Lower leg skin (tissue), 4 donors: ENCODE measurements around the gene OR4D9. TPM values are rescaled to one million over a fixed set of nuclear protein-coding genes. Genes with fewer than 3 reads are reported as not detected.
"Not testable (repeated sequence)": the region's sequence is repeated elsewhere in the genome, so short reads cannot be mapped to it uniquely, and the experiment has no call there.

Source experiments
- DNase-seq, 2 donors: peaks; one replicate each; pipeline ENCODE4 v3.0.0-alpha.2; 2019; ENCODE audit warnings: low spot score in 2 of 2
- H3K4me3 ChIP-seq: fragments of 200-600 bp; sonication (generic); 2 replicates; pipeline ENCODE4 v1.5.1; 2017; ENCODE audit warnings: mild to moderate bottlenecking, low read depth; ENCODE audit not compliant: poor library complexity, severe bottlenecking
- CTCF ChIP-seq, 3 donors: fragments of 450-650 bp; IDR thresholded peaks; one replicate each; pipeline ENCODE4 v1.5.1; 2016; ENCODE audit warnings: antibody characterized with exemption in 3 of 3, mild to moderate bottlenecking in 3 of 3, moderate library complexity in 2 of 3
- POLR2A ChIP-seq, 2 donors: fragments of 450-650 bp; IDR thresholded peaks; one replicate each; pipeline ENCODE4 v1.6.1; 2016 to 2017; ENCODE audit warnings: antibody characterized with exemption in 2 of 2, mild to moderate bottlenecking in 1 of 2, moderate library complexity in 1 of 2
- WGBS, 2 donors: methylation state at CpG; one replicate each; pipeline ENCODE4 v1.1.5; 2018; 5-methylcytosine and 5-hydroxymethylcytosine counted together
- intact Hi-C: fragments of 100-400 bp; cut with DNase I; formaldehyde crosslinking; loops from one replicate; pipeline ENCODE4 v1.15.0; 2023; ENCODE audit warnings: low total_unique reads
- total RNA-seq, 4 donors: library from RNA; depleted of rRNA; stranded (reverse); fragments of >200 nt; gene quantifications; one replicate each; pipeline ENCODE4 v1.1.0, GENCODE V29; 2016

Gene OR4D9
- total RNA-seq, 4 donors from 2014 or later, result not detected

GRCh38 chr11:59528711-59529110 is 17.4 kb downstream of the OR4D9 start:
- 45 to 53% methylated on average over 7 of the region's 7 CpGs for whole genome bisulfite sequencing, 2 donors
- intact Hi-C loops, result no loop called here
- no peak overlapping the region for H3K4me3 ChIP-seq
- DNase-seq, result no peak
- TF ChIP-seq CTCF (IDR thresholded peaks at IDR 0.05) (no peak), POLR2A (IDR thresholded peaks at IDR 0.05) (no peak)

GRCh38 chr11:59532620-59533019 is 21.3 kb downstream of the OR4D9 start:
- H3K4me3 ChIP-seq, result no peak overlapping the region
- TF ChIP-seq CTCF (IDR thresholded peaks at IDR 0.05) (no peak), POLR2A (IDR thresholded peaks at IDR 0.05) (no peak)
- intact Hi-C loops, result no loop called here
- no peak for DNase-seq
- 85 to 92% methylated on average over 2 of the region's 2 CpGs for WGBS, 2 donors

- WGBS, 2 donors, result 68 to 86% methylated on average over 1 of the region's 1 CpG
- no peak for DNase-seq
- TF ChIP-seq CTCF (IDR thresholded peaks at IDR 0.05), result no peak
- no peak for TF ChIP-seq POLR2A (IDR thresholded peaks at IDR 0.05)
- H3K4me3 ChIP-seq, result no peak overlapping the region
- intact Hi-C loops, result no loop called here
Measured at GRCh38 chr11:59534676-59535075, 23.3 kb downstream of the OR4D9 start.

GRCh38 chr11:59542142-59542810 is 30.9 kb downstream of the OR4D9 start:
- intact Hi-C loops, result loop anchor here (5.0 to 10.0 kb wide), 2 partner anchors 133 to 340 kb away; no protein-coding TSS in a partner anchor
- no peak overlapping the region for H3K4me3 ChIP-seq
- 72 to 88% methylated on average over 3 of the region's 3 CpGs for WGBS, 2 donors
- no peak for DNase-seq
- TF ChIP-seq POLR2A (IDR thresholded peaks at IDR 0.05), result no peak
- TF ChIP-seq CTCF (IDR thresholded peaks at IDR 0.05), result no peak

- H3K4me3 ChIP-seq, DNase-seq: not testable (repeated sequence)
- 82 to 93% methylated on average over 2 to 3 of the region's 3 CpGs for WGBS, 2 donors
- intact Hi-C loops, result loop anchor here (5.0 to 10.0 kb wide), 2 partner anchors 131 to 341 kb away; no protein-coding TSS in a partner anchor
Measured at GRCh38 chr11:59543713-59544112, 32.4 kb downstream of the OR4D9 start.

- intact Hi-C loops, result loop anchor here (5.0 to 10.0 kb wide), 2 partner anchors 130 to 343 kb away; no protein-coding TSS in a partner anchor
- no peak for DNase-seq
- 73 to 79% methylated on average over 3 of the region's 3 CpGs for WGBS, 2 donors
Measured at GRCh38 chr11:59544869-59545178, 33.5 kb downstream of the OR4D9 start.

More at GRCh38 chr11:59544869-59545178, 33.5 kb downstream of the OR4D9 start:
- no peak for TF ChIP-seq CTCF (IDR thresholded peaks at IDR 0.05)
- no peak for TF ChIP-seq POLR2A (IDR thresholded peaks at IDR 0.05)
- no peak overlapping the region for H3K4me3 ChIP-seq
